ENCODE data around the gene IGFLR1.
"Not testable (repeated sequence)": the region's sequence is repeated elsewhere in the genome, so short reads cannot be mapped to it uniquely, and the experiment has no call there.

IGFLR1 gene

GRCh38 chr19:35777086-35777841, 35.0 kb upstream of the IGFLR1 start:
- DNase-seq: no peak

DNA sequence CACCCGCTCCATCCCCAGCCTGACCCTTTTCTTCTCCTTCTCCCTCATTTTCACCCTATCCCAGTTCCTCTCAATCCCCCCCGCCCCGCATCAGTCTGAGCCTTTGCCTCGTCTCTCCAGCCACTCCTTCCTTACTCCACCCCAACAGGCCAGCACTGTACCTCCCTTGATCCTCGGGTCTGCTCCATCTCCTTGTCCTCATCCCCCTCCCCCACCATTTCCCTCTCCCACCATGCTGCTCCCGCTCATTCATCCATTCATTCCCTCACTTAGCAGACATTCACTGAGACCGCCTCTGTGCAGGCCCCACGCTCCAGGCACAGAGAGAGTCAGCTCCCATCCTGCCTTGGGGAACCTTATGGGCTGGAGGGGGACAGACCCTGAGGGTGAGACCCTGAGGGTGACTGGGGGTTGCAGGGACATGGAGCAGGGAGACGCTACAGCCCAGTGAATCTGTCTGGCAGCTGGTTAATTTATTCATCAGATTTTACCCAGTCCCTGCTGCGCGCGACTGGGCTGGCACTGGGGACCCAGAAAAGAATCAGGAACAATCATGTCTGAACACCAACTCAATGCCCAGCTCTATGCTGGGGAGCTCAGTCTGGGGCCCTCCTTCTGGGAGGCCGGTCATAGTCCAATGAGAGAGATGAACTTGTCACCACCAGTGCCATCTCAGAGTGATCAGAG, 34.0 kb upstream of the IGFLR1 start:
- no peak for DNase-seq

DNA sequence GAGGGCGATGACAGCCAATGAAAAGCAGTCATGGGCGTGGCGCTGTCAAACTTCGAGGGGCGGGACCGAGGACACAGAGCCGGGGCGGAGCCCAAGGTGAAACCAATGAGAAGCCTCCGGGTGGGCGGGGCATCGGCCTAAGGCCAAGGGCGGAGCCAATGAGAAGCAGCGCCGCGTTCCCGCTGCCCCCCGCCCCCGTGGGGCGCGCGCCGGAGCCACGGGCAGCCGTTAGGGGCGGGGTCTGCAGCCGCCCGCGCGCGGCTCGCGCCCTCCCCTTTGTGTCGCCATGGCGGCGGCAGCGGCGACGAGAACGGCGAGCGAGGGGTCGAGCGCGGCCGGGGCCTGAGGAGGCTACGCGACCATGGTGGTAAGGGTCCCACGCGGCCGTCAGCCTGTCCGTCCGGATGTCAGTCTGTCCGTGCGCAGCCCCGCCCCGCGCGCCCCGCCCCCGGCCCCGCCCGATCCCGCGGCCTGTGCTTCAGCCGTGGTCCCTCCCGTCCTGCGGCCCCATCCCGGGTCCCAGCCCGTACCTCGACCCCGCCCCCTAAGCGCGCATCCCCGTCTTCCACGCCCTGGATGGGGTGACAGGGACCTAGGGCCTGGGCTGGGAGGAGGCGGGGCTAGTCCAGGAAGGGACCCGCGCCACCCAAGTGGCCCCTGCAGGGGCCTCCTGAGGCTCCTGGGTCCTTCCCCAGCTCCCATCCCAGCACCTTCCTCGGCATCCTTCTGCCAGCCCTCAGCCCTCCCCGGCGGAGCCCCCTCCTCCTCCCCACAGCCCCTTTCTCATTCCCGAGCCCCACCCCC, 33.2 kb upstream of the IGFLR1 start, which contains the start of gene ARHGAP33:
TSS of gene ARHGAP33 (plus strand) at position 267 of the 804 bp plus-strand sequence. CDS start at position 362, 95 bp downstream.
- peak; percentile 91 to 95 for DNase-seq

GRCh38 chr19:35775046-35775297, 32.7 kb upstream of the IGFLR1 start:
- no peak for DNase-seq

DNA sequence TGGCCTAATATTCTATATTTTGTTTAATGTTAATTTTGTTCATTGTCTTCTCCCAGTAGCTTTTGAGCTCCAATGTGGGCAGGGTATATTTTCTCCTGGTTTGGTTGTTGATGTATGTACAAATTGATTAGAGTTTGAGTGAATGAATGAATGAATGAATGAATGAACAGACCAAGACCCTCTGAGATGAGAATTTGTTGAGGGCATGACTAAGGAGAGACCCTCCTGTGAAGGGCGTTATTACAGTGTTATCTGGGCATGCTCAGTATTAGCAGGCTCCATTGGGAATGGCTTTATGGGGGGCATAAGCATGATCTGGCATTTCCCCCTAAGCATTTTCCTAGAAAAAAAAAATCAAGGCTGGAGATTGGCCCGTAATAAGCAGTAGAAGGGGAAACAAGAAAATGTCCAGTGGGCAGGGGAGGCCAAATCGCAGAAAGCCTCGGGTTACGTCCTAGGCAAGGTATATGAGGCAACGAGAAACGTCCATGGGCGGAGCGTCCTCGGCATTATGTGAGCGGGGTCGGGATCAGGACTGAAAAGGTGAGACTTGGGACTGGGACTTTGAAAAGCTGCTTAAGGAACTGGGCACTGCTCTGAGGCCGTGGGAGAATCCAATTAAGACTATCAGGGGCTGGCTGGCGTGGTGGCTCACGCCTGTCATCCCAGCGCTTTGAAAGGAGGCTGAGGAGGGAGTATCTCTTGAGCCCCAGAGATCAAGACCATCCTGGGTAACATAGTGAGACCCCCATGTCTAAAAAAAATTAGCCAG, 32.2 kb upstream of the IGFLR1 start:
- no peak for DNase-seq

DNA sequence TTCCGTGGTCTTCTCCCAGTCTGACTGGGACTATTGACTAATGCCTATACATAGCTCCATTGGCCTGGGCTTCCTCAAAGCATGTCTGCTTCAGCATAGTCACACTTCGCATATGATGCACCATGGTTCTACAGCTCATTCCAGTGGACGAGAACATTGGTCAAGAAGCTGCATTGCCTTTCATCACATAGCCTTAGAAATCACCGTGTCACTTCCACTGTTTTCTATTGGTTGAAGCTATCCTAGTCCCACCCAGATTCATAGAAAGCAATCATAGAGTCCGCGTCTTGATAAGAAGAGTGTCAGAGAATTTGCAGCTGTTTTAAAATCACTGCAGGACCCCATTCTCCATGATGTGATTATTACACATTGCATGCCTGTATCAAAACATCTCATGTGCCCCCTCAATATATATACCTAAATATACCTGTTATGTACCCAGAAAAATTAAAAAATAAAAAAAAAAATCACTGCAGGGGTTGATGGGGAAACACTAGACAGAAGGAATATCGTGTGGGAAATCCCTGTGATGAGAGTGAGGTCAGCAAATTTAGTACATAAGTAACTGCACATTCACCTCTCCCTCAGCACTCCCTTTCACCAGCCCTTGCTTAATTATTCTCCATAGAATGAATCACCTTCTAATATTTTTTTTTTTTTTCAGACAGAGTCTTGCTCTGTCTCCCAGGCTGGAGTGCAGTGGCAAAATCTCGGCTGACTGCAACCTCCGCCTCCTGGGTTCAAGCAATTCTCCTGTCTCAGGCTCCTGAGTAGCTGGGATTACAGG, 31.0 kb upstream of the IGFLR1 start:
- DNase-seq: no peak

DNA sequence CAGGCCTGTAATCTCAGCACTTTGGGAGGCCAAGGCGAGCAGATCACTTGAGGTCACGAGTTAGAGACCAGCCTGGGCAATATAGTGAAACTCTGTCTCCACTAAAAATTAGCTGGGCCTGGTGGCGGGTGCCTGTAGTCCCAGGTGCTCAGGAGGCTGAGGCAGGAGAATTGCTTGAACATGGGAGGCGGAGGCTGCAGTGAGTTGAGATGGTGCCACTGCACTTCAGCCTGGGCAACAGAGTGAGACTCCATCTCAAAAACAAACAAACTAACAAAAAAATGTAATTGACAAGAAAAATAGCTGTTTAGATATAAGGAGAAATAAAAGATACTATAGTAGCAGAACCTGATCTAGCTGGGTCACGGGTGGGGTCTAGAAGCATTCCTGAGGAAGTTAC, 30.1 kb upstream of the IGFLR1 start:
- not testable (repeated sequence) for DNase-seq

DNA sequence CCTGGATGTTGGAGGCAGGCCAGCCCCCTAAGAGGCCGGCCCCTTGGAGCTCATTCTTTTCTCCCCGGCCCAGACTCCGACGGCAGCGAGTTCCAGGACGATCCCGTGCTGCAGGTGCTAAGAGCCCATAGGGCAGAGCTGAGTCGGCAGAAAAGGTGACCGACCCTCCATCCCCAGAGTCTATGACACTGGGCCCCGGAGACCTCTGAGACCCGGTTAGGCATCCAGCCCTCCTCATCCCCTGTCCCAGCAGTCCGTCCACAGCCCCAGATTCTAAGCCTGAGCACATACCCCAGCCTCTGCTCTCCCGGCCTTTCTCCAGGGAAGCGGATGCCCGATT, 25.8 kb upstream of the IGFLR1 start:
- no peak for DNase-seq

GRCh38 chr19:35767288-35768081, 25.2 kb upstream of the IGFLR1 start:
- no peak for DNase-seq

- DNase-seq: no peak
These were observed 24.4 kb upstream of the IGFLR1 start for GRCh38 chr19:35766571-35767104.

DNA sequence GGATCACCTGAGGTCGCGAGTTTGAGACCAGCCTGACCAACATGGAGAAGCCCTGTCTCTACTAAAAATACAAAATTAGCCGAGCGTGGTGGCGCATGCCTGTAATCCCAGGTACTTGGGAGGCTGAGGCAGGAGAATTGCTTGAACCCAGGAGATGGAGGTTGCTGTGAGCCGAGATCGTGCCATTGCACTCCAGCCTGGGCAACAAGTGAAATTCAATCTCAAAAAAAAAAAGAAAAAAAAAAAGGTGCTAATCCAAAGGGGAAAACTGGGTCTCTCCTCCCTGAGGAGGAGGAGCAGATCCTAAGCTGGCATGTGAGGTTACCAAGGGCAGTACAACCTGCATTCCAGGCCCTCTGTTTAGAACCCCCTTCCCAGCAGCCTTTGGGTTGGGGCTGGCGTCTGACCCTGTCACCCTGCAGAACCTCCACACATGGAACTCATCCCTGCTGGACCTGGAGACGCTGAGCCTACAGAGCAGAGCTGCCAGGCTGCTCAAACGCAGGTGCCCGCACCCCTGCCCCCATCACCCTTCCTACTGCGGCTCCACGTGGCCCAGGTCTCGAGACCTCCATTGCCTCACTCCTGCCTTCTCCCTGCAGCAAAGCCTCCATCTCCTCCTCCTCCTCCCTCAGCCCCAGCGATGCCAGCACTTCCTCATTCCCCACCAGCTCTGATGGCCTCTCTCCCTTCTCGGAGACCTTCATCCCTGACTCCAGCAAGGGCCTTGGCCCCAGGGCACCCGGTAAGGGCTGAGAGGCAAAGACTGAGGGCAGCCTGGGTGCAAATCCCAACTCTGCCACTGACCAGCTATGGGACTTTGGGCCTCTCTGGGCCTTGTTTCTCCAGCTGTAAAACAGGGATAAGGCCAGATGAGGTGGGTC, 22.4 kb upstream of the IGFLR1 start:
- DNase-seq: peak in 1 of 2 experiments; percentile 4

DNA sequence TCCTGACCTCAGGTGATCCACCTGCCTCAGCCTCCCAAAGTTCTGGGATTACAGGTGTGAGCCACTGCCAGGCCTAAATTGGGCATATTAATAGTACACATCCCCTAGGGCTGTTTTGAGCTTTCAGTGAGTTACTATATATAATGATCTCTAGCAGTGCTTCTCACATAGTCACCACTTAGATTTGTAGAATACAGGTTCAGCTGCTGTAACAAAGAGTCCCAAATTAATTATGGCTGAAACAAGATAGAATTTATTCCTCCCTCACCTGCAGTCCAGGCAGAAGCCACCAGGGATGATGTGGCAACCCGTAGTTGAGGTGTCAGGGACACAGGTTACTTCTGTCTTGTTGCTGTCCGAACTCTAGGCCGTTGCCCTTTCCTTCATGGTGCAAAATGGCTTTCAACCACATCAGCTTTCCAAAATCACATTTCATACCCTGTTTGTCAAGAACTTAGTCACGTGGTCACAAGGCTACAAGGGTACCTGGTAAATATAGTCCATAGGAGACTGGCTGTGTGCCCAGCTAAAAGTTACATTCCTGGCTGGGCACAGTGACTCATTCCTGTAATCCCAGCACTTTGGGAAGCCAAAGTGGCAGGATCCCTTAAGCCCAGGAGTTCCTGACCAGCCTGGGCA, 18.6 kb upstream of the IGFLR1 start:
- DNase-seq: no peak

DNA sequence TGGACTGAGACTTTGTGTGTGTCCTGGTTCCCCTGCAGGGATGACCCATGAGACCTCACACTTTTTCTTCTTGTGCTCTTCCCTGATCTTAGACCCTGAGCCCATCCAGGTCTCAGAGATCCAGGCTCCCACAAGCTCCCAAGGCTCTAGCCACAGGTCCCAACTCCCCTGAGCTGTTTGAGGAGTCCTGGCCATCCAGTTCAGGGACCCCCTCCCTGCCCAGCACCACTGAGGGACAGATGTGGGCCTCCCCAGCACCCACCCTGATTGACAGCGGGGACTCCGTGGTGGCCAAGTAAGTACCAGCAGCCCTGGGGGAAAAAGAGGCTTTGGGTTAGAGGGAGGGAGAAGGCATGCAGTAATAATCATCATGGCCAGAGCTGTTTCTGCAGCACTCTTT, 17.4 kb upstream of the IGFLR1 start:
- no peak for DNase-seq

GRCh38 chr19:35757749-35758608, 15.7 kb upstream of the IGFLR1 start, which contains the start of gene PROSER3:
Gene PROSER3 (plus strand): TSS chr19:35758176. CDS start chr19:35758216, 40 bp downstream.
- peak; percentile 99 for DNase-seq

DNA sequence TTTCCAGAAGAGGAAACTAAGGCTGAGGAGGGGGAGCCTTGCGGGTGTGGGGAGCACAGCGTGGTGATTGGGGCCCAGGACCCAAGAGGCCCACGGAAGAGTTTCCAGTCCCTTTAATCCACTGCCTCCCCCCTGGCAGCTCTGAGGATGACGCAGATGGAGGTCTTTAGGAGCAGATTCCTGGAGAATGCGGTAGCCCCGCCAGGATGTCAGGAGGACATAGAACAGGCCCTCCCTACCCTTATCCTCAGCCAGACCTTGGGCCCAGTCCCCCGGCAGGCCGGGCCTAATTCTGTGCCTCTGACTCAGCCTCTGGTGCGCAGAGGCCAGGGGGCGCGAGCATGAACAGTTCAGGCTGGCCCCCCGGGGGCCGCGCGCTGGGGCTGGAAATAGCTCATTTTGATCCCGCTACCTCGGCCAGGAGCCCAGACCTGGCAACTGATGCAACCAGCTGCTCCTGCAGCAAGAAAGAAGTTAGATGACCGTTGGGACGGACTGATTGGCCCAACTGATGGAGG, 15.0 kb upstream of the IGFLR1 start:
- DNase-seq: peak in 1 of 2 experiments; percentile 37

DNA sequence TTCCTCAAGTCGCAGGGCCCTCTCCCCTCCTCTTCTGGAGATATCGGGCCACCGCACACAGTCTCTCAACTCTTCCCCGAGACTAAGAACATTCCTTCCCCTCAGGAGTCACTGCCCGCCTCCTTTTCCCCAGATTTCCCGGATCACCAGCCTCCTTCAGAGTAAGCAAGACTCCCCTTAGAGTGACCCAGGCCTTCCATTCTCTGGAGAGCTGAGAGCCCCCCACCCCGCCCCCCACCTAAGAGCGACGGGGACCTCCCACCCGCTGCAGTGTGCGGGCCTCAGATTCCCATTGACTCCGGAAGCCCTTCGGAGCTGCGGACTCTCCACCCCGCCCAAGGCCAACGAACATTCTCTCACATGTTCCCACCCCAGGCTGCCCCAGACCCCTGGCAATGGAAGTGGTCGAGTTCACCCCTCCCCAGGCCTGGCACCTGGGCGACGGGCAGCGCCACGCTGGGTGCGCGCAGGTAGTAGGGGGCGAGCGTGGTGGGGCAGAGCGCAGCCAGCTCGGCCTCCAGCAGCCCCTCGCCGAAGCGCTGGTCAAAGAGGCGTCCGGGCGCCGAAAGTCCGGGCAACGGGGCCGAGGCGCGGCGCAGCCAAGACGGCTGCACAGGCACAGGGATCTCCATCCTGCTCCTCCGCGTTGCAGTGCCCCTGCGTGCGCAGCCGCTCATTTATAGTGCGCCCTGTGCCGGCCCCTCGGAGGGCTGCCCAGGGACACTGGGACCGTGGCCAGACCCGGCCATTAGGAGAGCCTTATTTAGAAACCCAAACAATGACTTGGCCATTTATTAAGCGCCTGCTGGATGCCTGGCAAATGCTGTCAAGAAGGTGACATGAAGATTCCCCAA, 14.4 kb upstream of the IGFLR1 start, which contains the start of gene HSPB6:
TSS of gene HSPB6 (minus strand) at position 653 of the 854 bp plus-strand sequence. CDS start at position 632, 21 bp downstream.
- no peak for DNase-seq
